Measurements from ENCODE around the gene DOCK2.

Gene DOCK2

GRCh38 chr5:170108266-170108785, 471.3 kb downstream of the DOCK2 start:
- no peak for DNase-seq

GRCh38 chr5:170109059-170110031, 472.3 kb downstream of the DOCK2 start:
- DNase-seq = no peak

- DNase-seq = no peak
Observed at GRCh38 chr5:170110403-170111087, 473.5 kb downstream of the DOCK2 start.

- no peak for DNase-seq
Observed at GRCh38 chr5:170111088-170111785, 474.2 kb downstream of the DOCK2 start.

GRCh38 chr5:170112876-170113521, 475.9 kb downstream of the DOCK2 start:
- no peak for DNase-seq

GRCh38 chr5:170113522-170113900, 476.4 kb downstream of the DOCK2 start:
- DNase-seq = no peak

- DNase-seq = no peak
Observed at GRCh38 chr5:170114271-170114670, 477.2 kb downstream of the DOCK2 start.

GRCh38 chr5:170115925-170116324, 478.9 kb downstream of the DOCK2 start:
- no peak for DNase-seq

- DNase-seq = no peak
Observed at GRCh38 chr5:170117736-170118135, 480.7 kb downstream of the DOCK2 start.

- no peak for DNase-seq
Observed at GRCh38 chr5:170120576-170120975, 483.5 kb downstream of the DOCK2 start.

- DNase-seq = peak in 1 of 2 experiments; percentile 69
Observed at GRCh38 chr5:170121321-170121720, 484.2 kb downstream of the DOCK2 start.

- no peak for DNase-seq
Observed at GRCh38 chr5:170126061-170126460, 489.0 kb downstream of the DOCK2 start.

GRCh38 chr5:170126626-170127025, 489.6 kb downstream of the DOCK2 start:
- DNase-seq = no peak

GRCh38 chr5:170131235-170131634, 494.2 kb downstream of the DOCK2 start:
- no peak for DNase-seq

- DNase-seq = peak in 1 of 2 experiments; percentile 71
Observed at GRCh38 chr5:170132269-170132975, 495.3 kb downstream of the DOCK2 start.
